HG03342 (cell line): ENCODE results near the gene NUSAP1.
"Not testable (repeated sequence)": the region's sequence is repeated elsewhere in the genome, so short reads cannot be mapped to it uniquely, and the experiment has no call there.

Experiments
- ATAC-seq: cut with Tn5 transposase; IDR thresholded peaks from one replicate; pipeline ENCODE4 v1.9.1; 2021; ENCODE audit warnings: mild to moderate bottlenecking, moderate library complexity; ENCODE audit not compliant: unreplicated experiment

Gene NUSAP1

GRCh38 chr15:41408234-41408641 is 75.6 kb downstream of the NUSAP1 start:
- ATAC-seq = no peak

GRCh38 chr15:41411031-41411430 is 78.3 kb downstream of the NUSAP1 start:
- ATAC-seq = no peak

GRCh38 chr15:41411441-41411840 is 78.8 kb downstream of the NUSAP1 start:
- no peak for ATAC-seq

GRCh38 chr15:41416128-41416741 is 83.6 kb downstream of the NUSAP1 start:
- ATAC-seq = peak; percentile 17

- peak; percentile 79 for ATAC-seq
These were observed 84.2 kb downstream of the NUSAP1 start, which contains the start of gene RTF1 for GRCh38 chr15:41416742-41417417. TSS of gene RTF1 (plus strand) at chr15:41417095. CDS start at chr15:41417116, 21 bp downstream.

GRCh38 chr15:41417418-41418195 is 84.9 kb downstream of the NUSAP1 start:
- ATAC-seq = peak; percentile 39

GRCh38 chr15:41423979-41424659 is 91.4 kb downstream of the NUSAP1 start:
- ATAC-seq = peak; percentile 74

GRCh38 chr15:41424809-41425208 is 92.1 kb downstream of the NUSAP1 start:
- ATAC-seq = no peak

GRCh38 chr15:41425907-41426306 is 93.2 kb downstream of the NUSAP1 start:
- not testable (repeated sequence) for ATAC-seq

- ATAC-seq = no peak
These were observed 96.6 kb downstream of the NUSAP1 start for GRCh38 chr15:41429003-41429890.
